ENCODE measurements around the gene RNU1-4. TPM values are rescaled to one million over a fixed set of nuclear protein-coding genes. Genes with fewer than 3 reads are reported as not detected.
"Not testable (repeated sequence)": the region's sequence is repeated elsewhere in the genome, so short reads cannot be mapped to it uniquely, and the experiment has no call there.

RNU1-4 gene
- total and polyA plus RNA-seq, 10 of the 15 experiments (the other 5 are each of a cell fraction or from before 2014, with no cell fraction given) = under 0.01 to 20,946 (median 4.7) TPM; not detected in 2

DNA sequence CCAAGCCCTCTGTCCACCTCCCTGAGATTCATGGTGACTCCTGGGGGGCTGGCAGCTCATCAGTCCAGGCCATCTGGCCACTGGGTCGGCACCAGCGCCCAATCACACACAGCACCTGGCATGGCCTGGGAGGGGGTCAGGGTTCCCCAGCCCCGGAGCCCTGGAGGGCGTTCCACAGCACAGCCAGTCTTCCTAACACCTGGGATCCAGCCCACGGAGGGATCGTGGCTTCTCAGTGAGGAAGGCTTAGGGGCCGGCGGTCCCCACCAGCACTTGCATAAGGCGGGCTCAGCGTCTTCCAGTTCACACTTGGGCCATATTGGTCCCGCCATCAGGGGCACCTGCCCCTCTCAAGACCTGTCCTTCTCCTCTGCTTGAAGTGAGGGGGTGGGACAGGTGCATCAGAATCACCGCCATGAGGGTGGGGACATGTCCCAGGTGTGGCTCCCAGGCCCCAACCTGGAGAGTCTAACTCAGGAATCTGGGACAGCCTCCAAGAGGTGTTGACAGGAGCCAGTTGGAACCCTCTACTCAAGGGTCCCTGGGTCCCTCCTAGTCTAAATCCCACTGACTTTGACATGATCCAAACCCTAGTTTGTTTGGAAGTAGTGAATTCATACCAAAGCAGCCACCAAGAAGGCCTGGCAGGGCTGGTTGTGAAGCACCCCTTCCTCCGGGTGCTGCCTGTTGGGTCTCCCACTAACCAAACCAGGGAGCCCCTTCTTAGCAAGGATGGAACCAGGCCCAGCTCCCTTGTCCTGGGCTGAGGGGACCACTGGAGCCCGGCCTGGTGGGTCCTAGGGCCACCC, 22.0 kb upstream of the RNU1-4 start:
- H3K9ac ChIP-seq (ENCODE audit: control insufficient read depth, insufficient read depth, low read length); H3K79me2 ChIP-seq (ENCODE audit: control insufficient read depth, insufficient read depth, low read length); SMC1A ChIA-PET (ENCODE audit: uncharacterized antibody, unreplicated experiment); H3K4me3 ChIP-seq; H3K27ac ChIP-seq (ENCODE audit: control insufficient read depth, insufficient read depth); DNase-seq (ENCODE audit: low read depth, low spot score); ATAC-seq; H2AFZ ChIP-seq (ENCODE audit: control insufficient read depth, low read depth, low read length); H4K20me1 ChIP-seq (ENCODE audit: control insufficient read depth, insufficient read depth); in situ Hi-C loops (cut with MboI); POLR2A ChIA-PET; H3K4me2 ChIP-seq (ENCODE audit: control insufficient read depth, insufficient read depth); H3K36me3 ChIP-seq (ENCODE audit: control insufficient read depth in 2 of 2, insufficient read depth in 2 of 2, low read length in 1 of 2); H3K9me3 ChIP-seq (replicated peaks; ENCODE audit: control insufficient read depth, insufficient read depth, low read length); FAIRE-seq; H3K27me3 ChIP-seq (replicated peaks in 1 of 2; ENCODE audit: control insufficient read depth in 2 of 2, insufficient read depth in 2 of 2, low read length in 1 of 2); RAD21 ChIA-PET (ENCODE audit: unreplicated experiment); intact Hi-C loops (cut with micrococcal nuclease; ENCODE audit: unreplicated experiment); H3K4me1 ChIP-seq (ENCODE audit: control insufficient read depth, insufficient read depth, low read length); BruUV-seq (replicated peaks): not testable (repeated sequence)
- WGBS (ENCODE audit: insufficient coverage, insufficient replicate concordance, low lambda C conversion rate, missing lambda C conversion rate) = 48% methylated on average over 14 of the region's 14 CpGs
- CTCF ChIA-PET = interaction anchor here (0.7 to 1.7 kb wide), 3 partner anchors 10 to 234 kb away, joined by 3 to 5 read pairs (median 4); no protein-coding TSS in a partner anchor

DNA sequence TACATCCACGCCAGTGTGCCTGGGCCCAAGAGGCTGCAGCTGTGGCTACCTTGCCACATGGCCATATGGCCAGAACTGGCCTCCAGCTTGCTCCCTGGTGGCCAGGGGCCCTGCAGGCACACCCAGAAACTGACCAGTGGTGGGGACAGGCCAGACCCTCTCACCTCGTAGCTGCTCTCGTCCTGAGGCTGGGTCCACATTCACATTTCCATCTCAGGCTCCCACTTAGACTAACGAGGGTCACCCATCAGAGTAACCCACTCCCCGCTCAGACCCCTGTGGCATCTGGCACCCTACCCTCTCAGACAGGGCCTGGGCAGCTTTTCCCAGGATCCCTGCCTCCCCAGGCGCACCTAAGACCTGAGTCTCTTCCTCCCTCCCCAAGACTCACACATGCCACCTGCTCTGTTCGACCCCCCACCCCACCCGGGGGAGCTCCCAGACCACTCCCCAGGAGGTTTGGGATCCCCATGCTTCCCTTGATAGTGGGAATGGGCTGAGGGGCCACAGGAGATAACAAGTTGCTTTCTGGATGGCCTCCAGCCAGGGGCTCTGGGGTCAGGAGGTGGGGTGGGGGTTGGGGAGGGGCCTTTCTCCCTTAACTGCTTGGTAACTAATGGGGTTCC, 21.3 kb upstream of the RNU1-4 start:
- Histone ChIP-seq H2AFZ (ENCODE audit: control insufficient read depth, low read depth, low read length) (no peak overlapping the region), H3K79me2 (ENCODE audit: control insufficient read depth, insufficient read depth, low read length) (no peaks in the 10 kb centered on the region), H3K4me3 (no peak overlapping the region), H3K36me3 (ENCODE audit: control insufficient read depth in 2 of 2, insufficient read depth in 2 of 2, low read length in 1 of 2) (no peaks in the 10 kb centered on the region), H3K4me1 (ENCODE audit: control insufficient read depth, insufficient read depth, low read length) (no peaks in the 10 kb centered on the region), H3K27me3 (replicated peaks in 1 of 2; ENCODE audit: control insufficient read depth in 2 of 2, insufficient read depth in 2 of 2, low read length in 1 of 2) (peaks cover 0 to 7% of the 10 kb centered on the region in 2 experiments), H3K9ac (ENCODE audit: control insufficient read depth, insufficient read depth, low read length) (no peak overlapping the region), H3K27ac (ENCODE audit: control insufficient read depth, insufficient read depth) (no peak overlapping the region), H3K9me3 (replicated peaks; ENCODE audit: control insufficient read depth, insufficient read depth, low read length) (no peaks in the 10 kb centered on the region), H4K20me1 (ENCODE audit: control insufficient read depth, insufficient read depth) (no peaks in the 10 kb centered on the region), H3K4me2 (ENCODE audit: control insufficient read depth, insufficient read depth) (no peak overlapping the region)
- DNase-seq (ENCODE audit: low read depth, low spot score) (no peak), FAIRE-seq (no peak), ATAC-seq (no peak)
- SMC1A ChIA-PET (ENCODE audit: uncharacterized antibody, unreplicated experiment) = no interaction called here
- TF ChIP-seq, protein P1, sequence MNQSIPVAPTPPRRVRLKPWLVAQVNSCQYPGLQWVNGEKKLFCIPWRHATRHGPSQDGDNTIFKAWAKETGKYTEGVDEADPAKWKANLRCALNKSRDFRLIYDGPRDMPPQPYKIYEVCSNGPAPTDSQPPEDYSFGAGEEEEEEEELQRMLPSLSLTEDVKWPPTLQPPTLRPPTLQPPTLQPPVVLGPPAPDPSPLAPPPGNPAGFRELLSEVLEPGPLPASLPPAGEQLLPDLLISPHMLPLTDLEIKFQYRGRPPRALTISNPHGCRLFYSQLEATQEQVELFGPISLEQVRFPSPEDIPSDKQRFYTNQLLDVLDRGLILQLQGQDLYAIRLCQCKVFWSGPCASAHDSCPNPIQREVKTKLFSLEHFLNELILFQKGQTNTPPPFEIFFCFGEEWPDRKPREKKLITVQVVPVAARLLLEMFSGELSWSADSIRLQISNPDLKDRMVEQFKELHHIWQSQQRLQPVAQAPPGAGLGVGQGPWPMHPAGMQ (IDR thresholded peaks at IDR 0.05; ENCODE audit: borderline replicate concordance) = no peak
- no peak for TF ChIP-seq SRF (IDR thresholded peaks at IDR 0.05; ENCODE audit: low read depth in 2 of 2, low read length in 2 of 2)
- TF ChIP-seq MTA3 (IDR thresholded peaks at IDR 0.05; ENCODE audit: borderline replicate concordance, low read length) = no peak
- TF ChIP-seq RFX5 (IDR thresholded peaks at IDR 0.05; ENCODE audit: low read depth, low read length) = no peak
- TF ChIP-seq FOXM1 (IDR thresholded peaks at IDR 0.05; ENCODE audit: low read depth, low read length) = no peak
- TF ChIP-seq ZSCAN29 (IDR thresholded peaks at IDR 0.05) = no peak
- TF ChIP-seq ESRRA (IDR thresholded peaks at IDR 0.05; ENCODE audit: low read length) = no peak
- BruUV-seq (replicated peaks) = no TSS peak
- CTCF ChIA-PET = interaction anchor here (0.7 kb wide), 1 partner anchor 233 kb away, joined by 3 read pairs; no protein-coding TSS in a partner anchor
- RAD21 ChIA-PET (ENCODE audit: unreplicated experiment) = no interaction called here
- POLR2A ChIA-PET = no interaction called here
- WGBS (ENCODE audit: insufficient coverage, insufficient replicate concordance, low lambda C conversion rate, missing lambda C conversion rate) = 32% methylated on average over 8 of the region's 8 CpGs
- in situ Hi-C loops (cut with MboI) = no loop called here
- intact Hi-C loops (cut with micrococcal nuclease; ENCODE audit: unreplicated experiment) = no loop called here
